Stimulated activated CD8-positive, alpha-beta memory T cell treated with anti-CD3 and anti-CD28 coated beads, Interleukin-7, amount 100 ng/mL, for 48 hours (primary cell): ENCODE measurements around the gene QSOX2.

Source experiments
- DNase-seq, 2 donors: peaks; one replicate each; pipeline ENCODE4 v3.0.0-alpha.2; 2020; ENCODE audit warnings: low read depth in 1 of 2; ENCODE audit errors: extremely low read depth in 1 of 2

Gene QSOX2

DNA sequence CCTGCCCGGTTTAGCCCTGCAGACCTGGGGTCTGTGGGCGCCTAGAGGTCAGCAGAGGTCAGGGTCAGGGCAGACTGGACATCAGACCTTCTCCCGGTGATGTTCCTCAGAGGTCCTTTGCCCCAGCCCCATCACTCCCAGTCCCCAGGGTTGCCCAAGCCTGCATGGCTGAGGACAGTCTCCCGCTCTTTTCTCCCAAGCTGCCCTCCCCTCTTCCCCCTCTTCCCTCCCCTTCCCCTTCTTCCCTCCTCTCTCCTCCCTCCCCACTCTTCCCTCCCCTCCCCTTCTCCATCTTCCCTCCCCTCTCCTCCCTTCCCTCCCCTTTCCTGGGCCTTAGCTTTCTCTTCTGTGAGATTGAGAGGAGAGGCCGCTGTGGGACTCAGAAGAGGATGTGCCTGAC, 51.1 kb downstream of the QSOX2 start:
- no peak for DNase-seq

DNA sequence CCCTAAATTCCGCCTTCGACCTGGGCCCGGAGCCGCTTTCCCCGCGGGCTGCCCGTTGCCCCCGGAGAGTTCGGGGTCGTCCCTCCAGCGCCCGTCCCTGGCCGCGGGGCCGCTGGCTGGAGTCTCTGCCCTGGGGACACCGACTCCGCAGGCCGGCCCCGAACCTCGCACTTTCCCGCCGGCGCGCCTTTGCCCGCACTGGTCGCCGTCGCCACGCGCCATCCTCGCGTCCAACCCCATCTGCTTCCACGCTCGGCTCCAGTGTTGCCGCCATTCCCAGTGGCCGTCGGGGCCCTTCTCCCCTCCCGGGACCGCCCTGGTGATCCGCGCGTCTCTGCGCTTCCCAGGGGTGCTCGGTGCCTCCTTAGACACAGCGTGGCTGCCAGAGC, 51.7 kb downstream of the QSOX2 start:
- no peak for DNase-seq

DNA sequence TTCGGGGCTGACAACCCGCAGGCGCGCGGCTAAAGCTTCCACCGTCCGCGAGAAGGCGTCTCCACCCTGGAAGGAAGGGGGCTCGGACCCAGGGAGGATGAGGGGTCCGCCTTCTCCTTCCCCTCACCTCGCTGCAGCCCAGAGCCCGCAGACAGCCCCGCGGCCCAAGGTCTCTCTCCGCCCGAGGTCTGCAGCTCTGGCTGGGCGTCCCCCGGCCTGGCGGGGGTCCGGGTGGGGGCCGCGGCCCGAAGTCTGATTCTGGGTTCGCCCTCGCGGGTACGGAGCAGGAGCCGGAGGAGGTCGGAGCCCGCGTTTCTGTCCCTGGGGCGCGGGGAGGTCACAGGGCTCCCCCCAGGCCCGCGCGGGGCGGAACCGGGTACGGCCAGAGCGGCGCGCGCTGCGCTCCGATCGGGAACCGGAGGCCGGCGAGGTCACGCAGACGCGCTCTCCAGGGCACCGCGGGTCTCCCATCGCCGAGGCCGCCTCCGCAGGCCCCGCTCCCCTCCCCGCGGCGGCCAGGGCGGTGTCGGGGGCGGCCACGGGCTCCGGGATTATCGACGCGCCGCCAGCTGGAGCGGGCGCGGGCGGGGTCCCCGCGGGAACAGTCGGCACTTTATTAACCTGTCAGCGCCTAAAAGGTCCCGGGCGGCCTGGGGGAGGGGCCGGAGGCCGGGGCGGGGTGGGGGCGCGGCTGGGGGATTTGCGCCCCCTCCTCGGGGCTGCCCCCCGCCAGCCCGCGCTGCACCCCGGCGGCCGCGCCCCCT, 52.3 kb downstream of the QSOX2 start:
- no peak for DNase-seq

DNA sequence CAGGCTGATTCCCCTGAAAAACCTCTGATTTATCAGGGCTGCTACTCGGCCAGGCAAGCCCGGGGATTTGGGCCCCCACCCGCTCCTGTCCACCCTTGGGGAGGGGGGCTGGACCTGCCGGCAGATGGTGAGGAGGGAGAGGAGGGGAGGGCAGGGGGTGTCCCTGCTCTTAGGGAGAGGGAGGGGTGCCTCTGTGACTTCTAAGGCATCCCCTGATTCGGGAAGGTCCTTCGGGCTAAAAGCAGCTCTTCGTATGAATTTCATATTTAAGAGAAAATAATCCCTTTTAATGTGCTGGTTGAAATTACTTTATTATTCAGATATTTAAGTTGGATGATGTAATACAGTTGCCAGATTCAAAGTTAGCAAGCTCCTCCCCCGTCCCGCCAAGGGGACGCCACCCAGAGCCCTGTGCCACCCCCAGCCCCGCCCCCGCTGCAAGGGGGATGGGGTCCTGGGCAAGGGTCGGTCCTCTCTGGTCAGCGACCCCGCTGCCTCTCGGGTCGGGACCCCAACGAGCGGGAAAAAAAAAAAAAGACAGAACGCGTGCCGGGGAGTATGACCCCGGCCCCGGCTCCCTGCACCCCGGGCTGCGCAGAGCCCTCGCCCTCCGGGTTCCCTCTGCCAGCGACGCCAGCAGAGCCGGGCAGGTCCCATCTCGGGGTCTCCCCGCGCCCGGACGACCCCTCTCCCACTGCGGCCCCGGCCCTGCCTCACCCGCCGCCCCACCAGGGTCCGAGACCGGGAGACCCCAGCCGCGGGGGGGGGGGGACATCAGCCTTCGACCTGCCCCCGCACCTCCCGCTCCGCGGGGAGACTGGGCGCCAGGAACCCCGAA, 53.1 kb downstream of the QSOX2 start:
- no peak for DNase-seq

DNA sequence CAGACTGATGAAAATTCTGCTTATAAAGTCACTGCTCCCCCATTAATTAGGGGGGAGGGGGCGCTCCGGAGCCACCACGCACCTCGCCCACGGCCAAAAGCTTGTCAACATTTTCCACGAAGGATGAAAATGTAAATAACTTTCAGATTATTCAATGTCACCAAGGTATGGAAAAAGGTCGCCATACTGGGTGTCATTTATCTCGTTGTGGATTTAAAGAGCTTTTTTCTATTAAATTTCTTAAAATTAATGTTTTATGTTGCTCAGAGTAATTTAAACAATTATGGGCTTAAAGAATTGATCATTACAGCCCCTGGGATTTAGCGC, 53.7 kb downstream of the QSOX2 start:
- DNase-seq: no peak

DNA sequence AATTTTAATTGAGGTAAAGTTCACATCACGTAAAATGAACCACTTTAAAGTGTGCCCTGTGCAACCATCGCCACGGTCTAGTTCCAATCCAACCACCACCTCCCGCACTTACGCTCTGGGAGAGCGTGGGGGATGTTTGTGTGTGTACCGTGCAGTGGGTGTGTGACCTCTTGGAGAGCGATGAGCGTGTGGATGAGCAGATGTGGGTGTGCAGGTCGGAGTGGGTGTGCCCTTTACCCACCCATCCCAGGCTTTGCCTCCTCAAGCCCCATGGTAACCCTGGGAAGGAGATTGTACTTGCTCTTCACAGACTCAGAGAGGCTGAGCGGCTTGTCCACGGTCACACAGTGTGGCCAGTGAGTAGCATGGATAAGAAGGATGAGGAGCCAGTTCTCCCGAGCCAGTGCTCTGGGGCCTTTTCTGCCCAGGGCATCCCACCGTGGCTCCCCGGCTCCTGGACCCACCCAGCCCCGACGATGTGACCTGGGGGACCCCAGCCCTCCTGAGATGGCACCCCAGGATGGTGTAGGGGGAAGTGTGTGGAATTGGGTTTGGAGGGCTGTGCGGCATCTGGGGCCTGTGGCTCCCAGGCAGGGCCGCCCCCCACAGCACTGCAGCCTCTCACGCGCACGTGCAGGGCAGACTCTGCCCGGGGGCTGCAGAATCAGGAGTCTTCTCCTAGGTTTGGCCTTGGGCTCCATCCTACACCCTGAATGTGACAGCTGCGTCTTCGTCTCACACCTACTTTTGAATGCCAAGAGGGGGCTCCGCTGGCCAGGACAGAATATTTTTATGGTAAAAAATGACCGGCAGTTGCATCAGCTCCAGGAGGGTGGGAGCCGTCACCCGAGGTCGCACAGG, 54.3 kb downstream of the QSOX2 start:
- no peak for DNase-seq

DNA sequence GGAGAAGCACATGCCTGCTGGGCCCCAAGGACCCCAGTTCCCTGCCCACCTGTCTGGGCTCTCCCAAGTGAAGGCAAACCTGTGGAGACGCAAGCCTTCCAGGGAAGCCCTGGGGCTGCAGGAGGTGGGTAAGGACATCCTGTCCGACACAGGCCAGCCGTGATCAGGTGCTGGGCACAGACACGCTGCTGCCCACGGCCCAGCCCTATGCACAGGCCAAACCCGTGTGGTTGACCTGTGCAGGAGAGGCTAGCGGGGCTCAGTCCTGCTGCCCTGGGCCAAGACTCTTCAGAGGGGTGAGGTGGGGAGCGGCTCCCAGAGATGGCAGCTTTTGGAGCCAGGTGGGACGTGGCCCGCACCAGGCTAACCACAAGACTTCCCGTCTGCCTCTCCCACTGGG, 55.0 kb downstream of the QSOX2 start:
- DNase-seq: no peak

DNA sequence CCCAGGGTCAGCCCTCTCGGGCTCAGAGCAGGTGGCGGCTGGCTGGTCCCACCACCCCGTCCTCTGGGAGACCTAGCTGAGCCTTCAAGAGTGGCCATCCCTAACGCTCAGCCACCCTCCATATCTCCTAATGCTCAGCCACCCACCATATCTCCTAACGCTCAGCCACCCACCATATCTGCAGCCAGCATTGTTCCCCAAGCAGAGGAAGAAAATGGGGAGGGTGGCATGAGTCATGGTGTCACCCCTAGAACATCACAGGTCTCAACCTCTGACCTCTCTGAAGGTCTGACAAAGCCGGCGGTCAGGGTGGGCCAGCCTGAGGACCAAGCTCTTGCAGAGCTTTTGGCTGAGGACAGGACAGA, 55.4 kb downstream of the QSOX2 start:
- DNase-seq: no peak

DNA sequence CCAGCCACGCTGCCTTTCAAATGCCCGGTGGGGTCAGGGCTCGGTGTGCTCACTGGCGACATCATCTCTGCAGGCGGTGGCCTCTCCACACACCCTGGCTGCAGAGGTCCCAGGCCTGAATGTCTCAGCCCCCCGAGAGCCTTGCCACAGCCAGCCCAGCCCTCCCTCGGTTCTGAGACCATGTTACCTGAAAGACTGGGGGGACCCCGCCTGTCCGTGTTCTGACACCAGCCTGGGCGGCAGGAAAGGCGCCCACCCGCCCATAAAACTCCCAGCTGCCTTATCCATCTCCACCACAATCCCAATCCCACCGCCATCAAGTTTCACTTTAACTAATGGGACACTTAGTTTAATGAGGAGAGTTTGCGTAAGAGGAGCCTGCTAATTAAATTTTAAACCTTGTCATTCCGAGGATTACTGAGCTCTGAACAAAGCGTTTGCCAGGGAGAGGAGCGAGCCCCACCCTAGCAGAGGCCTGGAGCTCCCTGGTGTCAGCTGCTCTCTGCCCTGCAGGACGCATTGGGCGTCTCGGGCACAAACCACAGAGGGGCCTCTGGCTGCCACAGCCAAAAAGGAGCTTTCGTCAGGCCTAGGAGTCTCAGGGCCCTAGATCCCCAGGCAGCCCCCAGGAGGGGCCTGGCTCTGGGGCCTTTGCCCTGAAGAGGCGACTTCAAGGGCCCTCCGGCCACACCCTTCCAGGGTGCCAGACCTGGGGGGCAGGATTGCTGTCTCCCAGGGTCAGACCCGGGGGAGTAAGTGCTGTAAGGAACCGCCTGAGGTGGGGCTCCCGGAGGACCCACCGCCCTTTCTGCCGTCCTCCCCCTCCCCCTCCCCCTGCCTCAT, 56.0 kb downstream of the QSOX2 start:
- no peak for DNase-seq

DNA sequence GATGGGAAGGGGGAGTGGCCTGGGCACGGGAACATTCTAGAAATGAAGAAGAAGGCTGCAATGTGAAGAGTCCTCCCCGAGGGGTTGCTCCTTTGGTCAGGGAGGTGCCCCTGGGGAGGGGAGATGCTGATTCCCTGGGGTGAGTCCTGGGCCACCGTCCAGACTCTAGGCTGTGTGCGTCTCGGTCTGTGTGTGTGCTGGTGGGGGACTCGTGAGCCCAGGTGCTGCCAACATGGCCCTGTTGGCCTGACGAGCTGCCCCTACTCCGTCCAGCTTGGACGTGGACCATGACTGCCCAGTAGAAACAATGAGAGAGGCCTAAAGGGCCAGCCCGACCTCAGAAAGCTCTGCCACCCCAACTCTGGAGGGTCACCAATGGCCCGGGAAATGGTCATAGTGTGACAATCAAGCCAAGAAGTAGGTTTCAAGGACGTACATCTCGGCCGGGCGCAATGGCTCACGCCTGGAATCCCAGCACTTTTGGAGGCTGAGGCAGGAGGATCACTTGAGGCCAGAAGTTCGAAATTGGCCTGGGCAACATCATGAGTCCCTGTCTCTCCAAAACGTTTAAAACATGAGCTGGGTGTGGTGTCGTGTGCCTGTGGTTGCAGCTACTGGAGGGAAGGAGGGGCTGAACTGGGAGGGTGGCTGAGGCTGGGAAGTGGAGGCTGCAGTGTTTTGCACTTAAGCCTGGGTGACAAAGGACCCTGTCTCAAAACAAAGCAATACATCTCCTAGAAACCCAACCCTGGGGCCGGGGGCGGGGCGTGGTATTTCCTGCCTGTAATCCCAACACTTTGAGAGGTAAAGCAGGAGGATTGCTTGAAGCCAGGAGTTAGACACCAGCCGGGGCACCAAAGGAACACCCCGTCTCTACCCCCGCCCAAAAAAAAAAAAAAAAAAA, 57.7 kb downstream of the QSOX2 start:
- no peak for DNase-seq

DNA sequence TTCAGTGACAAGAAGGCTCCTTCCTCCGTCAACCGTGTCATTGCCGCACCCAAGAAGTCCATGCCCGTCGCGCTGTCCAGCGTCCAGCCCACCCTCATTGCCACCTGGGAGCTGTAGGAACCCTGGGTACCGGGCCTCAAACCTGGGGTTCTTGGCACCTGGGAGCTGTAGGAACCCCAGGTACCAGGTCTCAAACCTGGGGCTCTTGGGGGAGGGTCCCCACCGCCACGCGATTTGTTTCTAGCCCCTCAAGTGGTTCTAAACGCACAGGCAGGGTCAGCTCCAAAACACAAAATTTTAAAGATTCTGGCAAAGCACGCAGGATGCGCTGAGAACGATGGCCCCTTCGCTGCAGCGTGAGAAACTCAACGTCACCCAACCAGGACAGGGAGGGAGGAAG, 58.4 kb downstream of the QSOX2 start:
- DNase-seq: no peak

DNA sequence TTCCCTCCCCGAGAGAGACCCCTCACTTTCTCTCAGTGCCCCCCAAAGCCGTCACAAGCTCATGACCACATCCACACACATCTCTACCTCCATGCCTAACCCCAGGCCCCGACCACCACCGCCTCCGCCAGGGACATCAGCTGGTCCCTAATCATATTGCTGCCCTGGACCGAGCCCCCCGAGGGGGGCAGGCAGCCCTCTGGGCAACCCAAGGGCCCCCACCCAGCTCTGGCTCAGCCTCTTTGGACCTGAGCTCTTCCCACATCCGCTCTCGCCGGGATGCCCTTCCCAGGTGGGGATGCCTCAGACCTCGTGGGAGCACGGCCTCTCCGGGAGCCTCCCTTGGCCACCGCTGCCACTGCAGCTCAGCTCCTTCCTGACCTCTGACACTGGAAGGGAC, 59.2 kb downstream of the QSOX2 start:
- DNase-seq: no peak

DNA sequence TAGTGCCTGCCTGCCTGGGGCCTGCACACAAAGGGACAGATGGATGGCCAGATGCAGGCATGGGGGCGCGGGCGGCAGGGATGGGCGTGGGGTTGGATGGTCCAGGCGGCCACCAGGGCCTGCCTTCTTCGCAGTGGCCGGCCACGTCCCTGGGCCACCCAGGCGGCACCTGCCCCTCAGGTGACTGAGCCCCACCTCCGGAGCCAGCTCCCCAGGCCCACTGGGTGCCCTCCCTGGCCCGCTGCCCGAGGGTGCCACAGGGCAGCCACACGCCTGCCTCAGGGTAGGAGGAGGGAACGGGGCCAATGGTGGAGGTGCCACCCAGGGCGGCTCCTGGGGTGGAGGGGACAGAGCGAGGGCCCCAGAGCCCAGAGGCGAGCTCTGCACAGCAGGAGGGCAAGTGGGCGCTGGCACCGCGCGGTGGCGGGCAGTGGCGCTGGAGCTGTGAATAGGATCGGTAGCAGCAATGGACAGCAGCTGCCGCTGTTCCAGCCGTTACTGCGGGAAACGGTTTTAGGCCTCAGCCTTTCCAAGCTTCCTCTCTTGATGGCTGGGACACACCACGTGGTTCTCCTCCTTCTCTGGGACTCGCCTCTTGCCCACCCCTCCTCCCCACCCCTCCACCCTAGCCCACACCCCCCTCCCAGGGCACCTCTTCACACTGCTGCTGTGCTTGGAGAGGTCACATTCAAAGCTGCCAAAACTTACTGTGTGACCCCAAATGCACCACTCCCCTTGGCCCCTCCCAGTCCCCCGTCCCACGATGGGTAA, 59.8 kb downstream of the QSOX2 start:
- no peak for DNase-seq

DNA sequence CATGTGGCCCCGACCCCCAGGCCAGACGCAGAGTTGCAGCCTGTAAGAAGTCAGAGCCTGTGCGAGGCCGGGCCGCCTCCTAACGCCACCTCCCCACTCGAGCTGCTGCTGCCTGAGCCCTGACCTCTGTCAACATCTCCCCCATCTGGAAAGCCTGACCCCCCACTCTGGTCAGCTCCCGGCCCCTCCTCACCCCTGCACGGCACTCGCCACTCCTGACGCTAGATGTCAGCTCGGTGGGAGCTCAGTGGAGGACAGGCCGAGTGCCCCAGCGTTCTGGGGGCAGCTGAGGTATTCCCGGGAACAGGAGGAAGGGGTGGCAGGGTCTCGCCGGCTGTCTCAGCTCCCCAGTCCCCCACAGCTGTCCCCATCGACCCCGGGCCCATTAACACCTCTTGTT, 60.5 kb downstream of the QSOX2 start:
- no peak for DNase-seq

DNA sequence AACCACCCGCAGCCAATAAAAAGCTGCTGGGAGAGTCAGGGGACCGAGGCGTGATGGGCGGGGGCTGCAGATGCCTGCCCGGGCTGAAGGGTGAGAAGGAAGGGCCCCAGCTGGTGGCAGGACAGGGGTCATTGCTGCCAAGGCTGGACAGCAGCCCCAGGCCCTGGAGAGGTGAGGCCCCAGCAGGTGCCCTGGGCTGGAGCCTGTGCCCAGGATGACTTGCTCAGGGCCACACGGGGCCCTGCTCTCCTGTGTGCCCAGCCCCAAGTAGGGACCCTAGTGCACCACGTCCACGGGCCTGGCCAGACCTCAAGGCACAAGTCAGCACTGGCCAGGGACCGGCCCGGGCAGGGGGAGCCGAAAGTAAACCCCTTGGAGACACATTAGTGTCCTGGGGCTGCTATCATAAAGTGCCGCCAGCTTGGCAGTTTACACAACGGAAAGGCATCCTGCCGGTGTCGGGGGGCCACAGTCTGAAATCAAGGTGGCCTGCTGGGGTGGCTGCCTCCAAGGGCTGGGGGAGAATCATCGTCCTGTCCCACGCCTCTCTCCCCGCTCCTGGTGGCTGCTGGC, 62.7 kb downstream of the QSOX2 start:
- no peak for DNase-seq

DNA sequence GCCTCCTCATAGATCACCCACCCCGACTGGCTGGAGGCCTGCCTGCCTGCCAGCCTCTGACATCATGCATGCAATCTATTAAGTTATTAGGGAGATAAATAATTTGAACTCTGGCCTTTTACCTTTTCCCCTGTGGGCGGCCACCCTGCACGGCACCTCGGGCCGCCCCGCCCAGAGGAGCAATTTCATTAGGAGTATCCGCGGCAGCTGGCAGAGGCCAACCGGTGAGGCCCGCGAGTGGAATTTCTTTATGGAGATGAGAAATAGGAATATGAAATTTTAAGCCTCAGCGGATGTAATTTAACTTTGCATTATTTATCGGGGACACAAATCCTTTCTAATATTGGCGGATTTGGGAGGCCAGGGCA, 63.2 kb downstream of the QSOX2 start:
- DNase-seq: no peak

DNA sequence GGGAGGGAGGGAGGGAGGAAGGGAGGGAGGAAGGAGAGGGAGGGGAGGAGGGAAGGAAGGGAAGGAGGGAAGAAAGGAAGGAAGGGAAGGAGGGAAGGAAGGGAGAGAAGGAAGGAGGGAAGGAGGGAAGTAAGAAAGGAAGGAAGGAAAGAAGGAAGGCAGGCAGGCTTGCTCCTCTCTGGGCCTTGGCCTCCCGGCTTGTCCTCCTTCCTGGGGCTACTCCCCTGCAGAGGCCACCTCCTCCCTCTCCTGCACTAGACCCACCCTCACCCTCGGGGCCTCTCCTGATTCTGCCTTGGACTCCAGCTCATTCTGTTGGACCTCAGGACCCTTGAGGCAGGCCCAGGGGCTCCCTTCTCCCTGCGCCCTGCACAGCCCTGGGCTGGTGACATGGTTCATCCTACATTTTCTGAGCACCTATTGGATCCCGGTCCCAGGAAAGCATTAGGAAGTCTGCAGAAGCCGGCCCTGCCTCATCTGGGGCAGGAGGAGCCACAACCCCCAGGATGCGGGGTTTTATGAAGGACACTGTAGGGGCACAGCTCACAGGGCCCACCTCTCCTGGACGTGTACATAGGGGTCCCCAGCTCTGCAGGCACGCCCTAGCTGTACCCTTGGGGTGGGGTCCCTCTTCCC, 63.7 kb downstream of the QSOX2 start:
- no peak for DNase-seq

DNA sequence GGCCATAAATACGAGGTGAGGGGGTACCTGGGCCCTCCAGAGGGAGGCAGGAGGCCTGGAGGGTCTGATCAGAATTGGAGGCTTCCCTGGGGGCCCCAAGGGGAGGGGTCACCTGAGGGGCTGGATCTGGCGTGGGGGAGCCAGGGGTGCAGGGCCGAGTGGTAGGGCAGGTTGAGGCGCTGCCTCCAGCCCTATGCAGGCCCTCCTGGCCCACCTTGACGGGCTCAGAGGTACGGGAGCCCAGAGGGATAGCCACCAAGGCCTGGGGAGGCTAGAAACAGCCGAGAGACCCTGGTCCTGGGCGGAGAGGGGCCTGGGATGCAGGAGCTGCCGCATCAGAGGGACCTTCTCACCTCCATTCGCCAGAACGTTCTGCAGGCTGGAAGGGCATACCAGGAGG, 65.0 kb downstream of the QSOX2 start:
- no peak for DNase-seq
